Mesenchymal stem cell (in vitro differentiated cells and primary cell): ENCODE measurements around the gene ATP6V1F.
A peak's percentile ranks its signal among the peaks of the same experiment; 100 is the strongest.

Experiments used
- DNase-seq: peaks from one replicate; pipeline ENCODE4 v3.0.0-alpha.2; 2013
- H2AFZ ChIP-seq: one replicate; pipeline ENCODE4 v1.6.1; 2013; ENCODE audit warnings: low read depth, mild to moderate bottlenecking, control low read depth, inconsistent platforms, low read length, moderate library complexity
- H2AK5ac ChIP-seq: 2 replicates; pipeline ENCODE4 v1.6.1; 2013; ENCODE audit warnings: low read length, moderate library complexity, mild to moderate bottlenecking, inconsistent platforms; ENCODE audit not compliant: severe bottlenecking
- H2BK120ac ChIP-seq: one replicate; pipeline ENCODE4 v1.6.1; 2013; ENCODE audit warnings: low read depth, mild to moderate bottlenecking, inconsistent platforms, low read length, moderate library complexity
- H2BK12ac ChIP-seq, 2 experiments: one replicate each; pipeline ENCODE4 v1.6.1; 2013; ENCODE audit warnings: inconsistent platforms in 2 of 2, low read length in 2 of 2, mild to moderate bottlenecking in 2 of 2, moderate library complexity in 2 of 2, control low read depth in 1 of 2
- H2BK15ac ChIP-seq: one replicate; pipeline ENCODE4 v1.6.1; 2013; ENCODE audit warnings: mild to moderate bottlenecking, low read depth, inconsistent platforms; ENCODE audit not compliant: poor library complexity, severe bottlenecking
- H2BK5ac ChIP-seq: 2 replicates; pipeline ENCODE4 v1.6.1; 2013; ENCODE audit warnings: low read depth, mild to moderate bottlenecking, low read length, control low read depth, inconsistent platforms; ENCODE audit not compliant: poor library complexity, severe bottlenecking
- H3K14ac ChIP-seq, 2 experiments: one replicate each; pipeline ENCODE4 v1.6.1; 2013; ENCODE audit warnings: inconsistent platforms in 2 of 2, low read length in 2 of 2, control low read depth in 1 of 2, mild to moderate bottlenecking in 1 of 2, moderate library complexity in 1 of 2
- H3K18ac ChIP-seq, 2 experiments: one replicate each; pipeline ENCODE4 v1.6.1; 2013; ENCODE audit warnings: inconsistent platforms in 2 of 2, low read length in 2 of 2, control low read depth in 1 of 2, low read depth in 1 of 2, mild to moderate bottlenecking in 1 of 2
- H3K23ac ChIP-seq, 2 experiments: one replicate each; pipeline ENCODE4 v1.6.1; 2013; ENCODE audit warnings: inconsistent platforms in 2 of 2, low read length in 2 of 2, mild to moderate bottlenecking in 2 of 2, moderate library complexity in 2 of 2, control low read depth in 1 of 2
- H3K27ac ChIP-seq: 2 replicates; pipeline ENCODE4 v1.5.1; 2013; ENCODE audit warnings: mild to moderate bottlenecking, moderate library complexity, low read length, control low read depth, inconsistent platforms; ENCODE audit not compliant: poor library complexity, severe bottlenecking
- H3K27me3 ChIP-seq, 2 experiments: 2 replicates each; pipeline versions ENCODE4 v1.6.1 to v1.7.0; 2013; ENCODE audit warnings: low read length in 2 of 2, mild to moderate bottlenecking in 2 of 2, moderate library complexity in 2 of 2, control low read depth in 1 of 2, inconsistent platforms in 1 of 2; ENCODE audit not compliant: control insufficient read depth in 1 of 2, insufficient read depth in 1 of 2
- H3K36me3 ChIP-seq, 2 experiments: 2 replicates each; pipeline versions ENCODE4 v1.6.1 to v1.7.0; 2013; ENCODE audit warnings: low read length in 2 of 2, control low read depth in 1 of 2, inconsistent platforms in 1 of 2, low read depth in 1 of 2, mild to moderate bottlenecking in 1 of 2; ENCODE audit not compliant: insufficient read depth in 2 of 2, control insufficient read depth in 1 of 2
- H3K4ac ChIP-seq, 2 experiments: one replicate each; pipeline ENCODE4 v1.6.1; 2013; ENCODE audit warnings: inconsistent platforms in 2 of 2, low read length in 2 of 2, mild to moderate bottlenecking in 2 of 2, moderate library complexity in 2 of 2, control low read depth in 1 of 2, low read depth in 1 of 2
- H3K4me1 ChIP-seq: 2 replicates; pipeline ENCODE4 v1.6.1; 2013; ENCODE audit warnings: low read depth, low read length, control low read depth; ENCODE audit not compliant: control insufficient read depth, insufficient read depth
- H3K4me2 ChIP-seq: 2 replicates; pipeline ENCODE4 v1.6.1; 2013; ENCODE audit warnings: low read length, mild to moderate bottlenecking, inconsistent platforms; ENCODE audit not compliant: poor library complexity, severe bottlenecking
- H3K4me3 ChIP-seq, 2 experiments: 2 replicates each; pipeline versions ENCODE4 v1.5.1 to v1.7.0; 2013; ENCODE audit warnings: low read length in 2 of 2, mild to moderate bottlenecking in 2 of 2, control low read depth in 1 of 2, low read depth in 1 of 2; ENCODE audit not compliant: insufficient read depth in 1 of 2
- H3K79me1 ChIP-seq: replicated peaks from 2 replicates; pipeline ENCODE4 v1.6.1; 2013; ENCODE audit warnings: mild to moderate bottlenecking, control low read depth, low read length, inconsistent platforms; ENCODE audit not compliant: poor library complexity, severe bottlenecking
- H3K9ac ChIP-seq: 2 replicates; pipeline ENCODE4 v1.7.0; 2013; ENCODE audit warnings: mild to moderate bottlenecking, low read length, moderate library complexity
- H3K9me3 ChIP-seq: 2 replicates; pipeline ENCODE4 v1.7.0; 2013; ENCODE audit warnings: mild to moderate bottlenecking, low read length; ENCODE audit not compliant: control insufficient read depth
- H4K8ac ChIP-seq: one replicate; pipeline ENCODE4 v1.6.1; 2013; ENCODE audit warnings: inconsistent platforms, mild to moderate bottlenecking, low read length, moderate library complexity
- H4K91ac ChIP-seq: one replicate; pipeline ENCODE4 v1.6.1; 2013; ENCODE audit warnings: mild to moderate bottlenecking, low read length, inconsistent platforms
- WGBS: methylation state at CpG from one replicate; pipeline ENCODE4 v1.1.7; 2013; ENCODE audit warnings: mixed read lengths; 5-methylcytosine and 5-hydroxymethylcytosine counted together

Gene ATP6V1F

DNA sequence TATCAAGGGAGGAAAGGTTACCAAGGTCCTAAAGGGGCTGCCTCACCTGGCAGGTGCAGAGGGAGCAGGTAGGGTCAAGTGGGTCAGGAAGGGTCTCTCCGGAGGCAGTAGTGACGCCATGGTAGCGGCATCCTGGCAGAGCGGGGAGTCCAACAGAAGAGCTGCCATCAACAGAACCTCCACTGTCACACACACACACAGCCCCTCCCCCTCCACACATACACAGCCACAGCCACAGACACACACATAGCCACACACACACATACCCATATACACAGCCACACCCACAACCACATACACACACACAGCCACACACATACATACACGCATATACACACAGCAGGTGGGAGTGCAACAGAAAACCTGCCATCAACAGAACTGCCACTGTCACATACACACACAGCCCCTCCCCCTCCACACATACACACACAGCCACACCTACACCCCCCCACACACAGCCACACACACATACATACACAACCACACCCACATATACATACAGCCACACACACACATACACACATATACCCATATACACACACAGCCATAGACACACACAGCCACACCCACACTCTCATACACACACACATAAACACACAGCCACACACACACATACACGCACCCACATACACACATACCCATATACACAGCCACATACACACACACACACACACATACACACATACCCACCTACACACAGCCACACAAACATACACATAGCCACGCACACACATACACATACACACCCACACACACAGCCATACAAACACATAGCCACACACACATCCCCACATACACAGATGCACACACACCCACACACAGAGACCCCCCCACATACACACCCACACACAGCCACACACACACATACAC lies 24.7 kb downstream of the ATP6V1F start:
- Histone ChIP-seq H2AK5ac (no peak overlapping the region), H2BK12ac (no peak overlapping the region), H4K8ac (no peak overlapping the region), H2AFZ (no peak overlapping the region), H3K4me2 (no peak overlapping the region), H4K91ac (peak overlapping the region; percentile 70), H3K4me1 (peaks cover 8% of the 10 kb centered on the region), H3K23ac (no peak overlapping the region), H3K27ac (no peak overlapping the region), H3K9me3 (no peaks in the 10 kb centered on the region), H3K79me1 (no peaks in the 10 kb centered on the region), H3K14ac (peak overlapping the region in 1 of 2 experiments; percentile 30), H3K18ac (no peak overlapping the region), H3K27me3 (peaks cover 0 to 40% of the 10 kb centered on the region in 2 experiments), H3K36me3 (peaks cover 0 to 40% of the 10 kb centered on the region in 2 experiments), H3K4ac (no peak overlapping the region), H3K4me3 (no peak overlapping the region), H2BK120ac (no peak overlapping the region), H3K9ac (no peak overlapping the region), H2BK5ac (no peak overlapping the region), H2BK15ac (no peak overlapping the region)
- WGBS = 97% methylated on average over 7 of the region's 7 CpGs
- DNase-seq = no peak

DNA sequence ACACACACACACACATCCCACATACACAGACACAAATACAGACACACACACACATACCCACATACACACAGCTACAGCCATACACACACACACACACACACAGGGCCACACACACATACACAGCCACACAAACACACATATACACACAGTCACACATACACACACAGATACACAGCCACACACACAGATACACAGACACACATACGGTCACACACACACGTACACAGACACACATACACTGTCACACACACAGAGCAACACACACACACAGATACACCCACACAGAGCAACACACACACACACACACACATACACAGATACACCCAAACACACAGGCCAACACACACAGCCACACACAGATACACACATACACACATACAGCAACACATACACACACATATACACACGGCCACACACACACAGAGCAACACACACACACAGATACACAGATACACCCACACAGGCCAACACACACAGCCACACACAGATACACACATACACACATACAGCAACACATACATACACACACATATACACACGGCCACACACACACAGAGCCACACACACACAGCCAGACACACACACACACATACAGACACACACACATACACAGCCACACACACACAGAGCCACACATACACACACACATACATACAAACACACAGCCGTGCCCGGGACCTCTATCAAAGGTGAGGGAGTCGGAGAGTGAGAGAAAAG lies 25.5 kb downstream of the ATP6V1F start:
- H3K27me3 ChIP-seq = peaks cover 0 to 40% of the 10 kb centered on the region in 2 experiments
- no peak overlapping the region for H3K4ac ChIP-seq
- peaks cover 0 to 48% of the 10 kb centered on the region in 2 experiments for H3K36me3 ChIP-seq
- H4K8ac ChIP-seq = no peak overlapping the region
- no peak overlapping the region for H2BK12ac ChIP-seq
- DNase-seq = no peak
- H3K27ac ChIP-seq = no peak overlapping the region
- peaks cover 10% of the 10 kb centered on the region for H3K4me1 ChIP-seq
- no peak overlapping the region for H2BK5ac ChIP-seq
- no peak overlapping the region for H3K9ac ChIP-seq
- no peaks in the 10 kb centered on the region for H3K79me1 ChIP-seq
- 91% methylated on average over 7 of the region's 7 CpGs for WGBS
- peak overlapping the region in 1 of 2 experiments; percentile 50 for H3K14ac ChIP-seq
- no peak overlapping the region for H2AK5ac ChIP-seq
- no peak overlapping the region for H3K4me3 ChIP-seq
- H2BK120ac ChIP-seq = no peak overlapping the region
- no peaks in the 10 kb centered on the region for H3K9me3 ChIP-seq
- H2AFZ ChIP-seq = no peak overlapping the region
- no peak overlapping the region for H3K23ac ChIP-seq
- peak overlapping the region; percentile 28 for H4K91ac ChIP-seq
- H3K18ac ChIP-seq = no peak overlapping the region
- no peak overlapping the region for H2BK15ac ChIP-seq
- H3K4me2 ChIP-seq = no peak overlapping the region

DNA sequence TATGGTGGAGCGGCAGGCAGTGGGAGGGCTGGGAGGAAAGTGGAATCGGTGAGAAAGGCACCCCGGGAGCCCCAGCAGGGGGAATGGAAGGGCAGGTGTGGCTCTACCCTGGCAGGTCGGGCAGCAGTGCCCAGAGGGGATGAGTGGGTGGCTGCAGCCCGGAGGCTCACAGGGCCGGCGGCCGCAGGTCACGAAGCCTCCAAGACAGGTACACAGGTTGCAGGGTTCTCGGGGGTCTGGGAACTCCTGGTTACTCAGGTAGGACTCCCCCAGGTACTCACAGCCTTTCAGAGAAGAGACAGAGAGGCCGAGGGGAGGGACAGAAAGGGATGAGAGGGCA lies 26.1 kb downstream of the ATP6V1F start:
- Histone ChIP-seq H3K79me1 (no peaks in the 10 kb centered on the region), H3K36me3 (peaks cover 0 to 53% of the 10 kb centered on the region in 2 experiments), H3K27ac (no peak overlapping the region), H2BK120ac (no peak overlapping the region), H2BK12ac (no peak overlapping the region), H3K4me1 (peaks cover 12% of the 10 kb centered on the region), H3K9ac (no peak overlapping the region), H2BK5ac (no peak overlapping the region), H4K8ac (no peak overlapping the region), H3K9me3 (no peaks in the 10 kb centered on the region), H3K23ac (no peak overlapping the region), H3K4me3 (no peak overlapping the region), H2AFZ (no peak overlapping the region), H3K27me3 (peaks cover 0 to 40% of the 10 kb centered on the region in 2 experiments), H3K4ac (no peak overlapping the region), H2BK15ac (peak overlapping the region; percentile 4), H3K18ac (no peak overlapping the region), H2AK5ac (no peak overlapping the region), H3K14ac (no peak overlapping the region), H4K91ac (no peak overlapping the region), H3K4me2 (no peak overlapping the region)
- no peak for DNase-seq
- WGBS = 90% methylated on average over 11 of the region's 11 CpGs

DNA sequence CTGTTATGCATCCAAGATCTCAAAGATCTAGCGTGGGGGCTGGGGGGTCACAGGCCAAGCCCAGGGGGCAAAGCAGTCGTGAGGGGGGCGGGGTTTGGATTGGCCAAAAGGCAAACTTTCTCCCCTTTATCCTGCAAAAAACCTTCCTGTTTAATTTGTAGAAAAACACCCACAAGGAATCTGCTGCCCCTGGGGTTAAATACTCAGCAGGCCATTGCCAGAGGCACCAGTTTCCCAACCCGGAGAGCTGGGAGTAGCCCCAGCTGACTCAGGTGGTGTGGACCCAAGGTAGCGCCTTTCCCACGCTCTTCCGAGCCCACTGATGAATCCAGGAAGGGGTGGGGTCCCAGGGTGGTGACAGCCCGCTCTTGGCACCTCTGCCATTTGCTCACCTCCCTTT lies 26.5 kb downstream of the ATP6V1F start:
- Histone ChIP-seq H2BK12ac (no peak overlapping the region), H3K9me3 (no peaks in the 10 kb centered on the region), H3K18ac (no peak overlapping the region), H3K79me1 (no peaks in the 10 kb centered on the region), H3K4ac (no peak overlapping the region), H4K91ac (no peak overlapping the region), H3K4me2 (no peak overlapping the region), H3K27me3 (peaks cover 0 to 40% of the 10 kb centered on the region in 2 experiments), H3K23ac (no peak overlapping the region), H2BK5ac (no peak overlapping the region), H3K9ac (no peak overlapping the region), H3K36me3 (peaks cover 0 to 57% of the 10 kb centered on the region in 2 experiments), H2AFZ (no peak overlapping the region), H3K4me1 (peaks cover 12% of the 10 kb centered on the region), H2BK120ac (no peak overlapping the region), H4K8ac (no peak overlapping the region), H3K27ac (no peak overlapping the region), H3K4me3 (no peak overlapping the region), H3K14ac (no peak overlapping the region), H2BK15ac (no peak overlapping the region), H2AK5ac (no peak overlapping the region)
- DNase-seq = no peak
- 70% methylated on average over 7 of the region's 8 CpGs for WGBS
